Neural progenitor cell (in vitro differentiated cells): ENCODE measurements around the gene TBC1D4.

Experiments
- EZH2 ChIP-seq: fragments of 200-600 bp; sonication (generic); IDR thresholded peaks from 2 replicates; pipeline ENCODE4 v1.6.1; 2017; ENCODE audit warnings: antibody characterized with exemption, mild to moderate bottlenecking, moderate library complexity
- EZH2phosphoT487 ChIP-seq: fragments of 200-600 bp; sonication (generic); IDR thresholded peaks from 2 replicates; pipeline ENCODE4 v1.6.1; 2017; ENCODE audit warnings: antibody characterized with exemption
- TF ChIP-seq, protein P1 (sequence below): fragments of 200-600 bp; sonication (generic); IDR thresholded peaks from 2 replicates; pipeline ENCODE4 v1.5.1; 2017; ENCODE audit warnings: antibody characterized with exemption, mild to moderate bottlenecking

- TF ChIP-seq, protein P1, sequence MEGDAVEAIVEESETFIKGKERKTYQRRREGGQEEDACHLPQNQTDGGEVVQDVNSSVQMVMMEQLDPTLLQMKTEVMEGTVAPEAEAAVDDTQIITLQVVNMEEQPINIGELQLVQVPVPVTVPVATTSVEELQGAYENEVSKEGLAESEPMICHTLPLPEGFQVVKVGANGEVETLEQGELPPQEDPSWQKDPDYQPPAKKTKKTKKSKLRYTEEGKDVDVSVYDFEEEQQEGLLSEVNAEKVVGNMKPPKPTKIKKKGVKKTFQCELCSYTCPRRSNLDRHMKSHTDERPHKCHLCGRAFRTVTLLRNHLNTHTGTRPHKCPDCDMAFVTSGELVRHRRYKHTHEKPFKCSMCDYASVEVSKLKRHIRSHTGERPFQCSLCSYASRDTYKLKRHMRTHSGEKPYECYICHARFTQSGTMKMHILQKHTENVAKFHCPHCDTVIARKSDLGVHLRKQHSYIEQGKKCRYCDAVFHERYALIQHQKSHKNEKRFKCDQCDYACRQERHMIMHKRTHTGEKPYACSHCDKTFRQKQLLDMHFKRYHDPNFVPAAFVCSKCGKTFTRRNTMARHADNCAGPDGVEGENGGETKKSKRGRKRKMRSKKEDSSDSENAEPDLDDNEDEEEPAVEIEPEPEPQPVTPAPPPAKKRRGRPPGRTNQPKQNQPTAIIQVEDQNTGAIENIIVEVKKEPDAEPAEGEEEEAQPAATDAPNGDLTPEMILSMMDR, result no peak
- no peak for TF ChIP-seq EZH2
- TF ChIP-seq EZH2phosphoT487, result no peak
Observed at GRCh38 chr13:75395901-75396300, 86.1 kb downstream of the TBC1D4 start.
